HG03460 (cell line): ENCODE data around the gene FLT3LG.
A peak's percentile ranks its signal among the peaks of the same experiment; 100 is the strongest.
"Not testable (repeated sequence)": the region's sequence is repeated elsewhere in the genome, so short reads cannot be mapped to it uniquely, and the experiment has no call there.

Source experiments
- ATAC-seq: cut with Tn5 transposase; IDR thresholded peaks from one replicate; pipeline ENCODE4 v1.9.1; 2021; ENCODE audit not compliant: unreplicated experiment

FLT3LG gene

DNA sequence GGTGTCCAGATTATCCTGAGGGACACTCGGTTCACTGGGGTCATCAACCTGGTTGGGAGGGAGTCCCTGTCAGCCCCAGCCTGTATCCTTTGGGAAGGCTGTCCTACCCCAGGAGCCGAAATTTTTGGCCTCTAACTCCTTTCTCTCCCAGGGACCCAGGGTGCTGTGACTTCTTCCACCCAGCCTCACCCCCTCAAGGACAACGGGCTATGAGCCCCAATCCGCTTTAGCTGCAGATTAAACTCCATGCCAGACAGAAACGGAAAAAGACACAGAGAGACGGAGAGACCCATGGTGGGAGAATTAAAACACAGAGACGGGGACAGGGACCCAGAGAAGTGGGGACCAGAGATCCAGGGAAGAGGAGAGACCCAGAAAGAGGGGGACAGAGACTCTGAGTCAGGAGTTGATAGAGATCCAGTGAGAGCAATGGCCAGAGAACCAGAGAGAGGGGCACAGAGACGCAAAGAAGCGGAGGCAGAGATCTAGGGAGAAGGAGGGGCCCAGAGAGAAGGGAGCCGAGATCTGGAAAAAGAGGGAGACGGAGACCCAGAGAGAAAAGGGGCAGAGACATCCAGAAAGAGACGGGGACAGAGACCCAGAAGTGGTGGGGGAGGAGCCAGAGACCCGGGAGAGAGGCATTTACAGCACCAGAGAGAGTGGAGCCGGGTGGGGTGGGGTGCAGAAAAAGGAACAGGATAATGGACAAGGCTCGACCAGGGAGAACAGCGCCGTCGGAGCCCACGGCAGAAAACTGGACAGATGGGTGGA lies 33.4 kb upstream of the FLT3LG start:
- ATAC-seq, result no peak

DNA sequence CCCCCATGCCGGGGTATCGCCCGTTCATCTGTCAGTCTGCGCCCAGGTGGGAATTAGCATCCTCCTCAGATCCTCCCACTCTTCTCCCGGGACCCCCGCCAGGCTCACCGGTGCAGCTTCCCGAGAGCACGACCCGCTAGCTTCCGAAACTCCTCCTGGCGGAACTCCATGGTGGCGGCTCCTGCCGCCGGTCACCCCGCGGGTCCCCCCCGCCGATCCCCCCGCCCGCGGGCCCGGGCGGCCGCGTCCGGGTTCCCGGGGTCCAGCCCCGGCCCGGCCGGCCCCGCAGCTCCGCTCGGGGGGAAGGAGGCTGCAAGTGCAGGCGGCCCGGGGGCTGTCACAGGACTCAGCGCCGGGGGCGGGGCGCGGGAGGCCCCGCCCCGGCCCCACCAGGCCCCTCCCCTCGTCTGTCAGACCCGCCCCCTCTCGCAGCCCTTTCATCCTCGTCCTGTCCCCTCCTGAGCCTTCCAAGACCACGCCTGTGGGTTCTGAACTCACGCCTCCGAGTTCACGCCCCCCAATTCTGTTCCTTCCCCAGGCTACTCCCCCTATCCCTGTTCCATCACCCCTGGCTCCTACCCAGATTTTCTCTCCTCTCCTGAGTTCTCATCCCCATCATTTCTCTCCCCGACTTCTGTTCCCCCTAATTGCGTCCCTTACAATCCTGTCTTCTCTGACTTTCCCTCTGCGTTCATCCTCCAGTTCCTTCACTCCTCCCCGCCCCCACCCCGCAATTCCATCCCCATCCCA lies 32.6 kb upstream of the FLT3LG start, which contains the start of gene SLC17A7:
Gene SLC17A7 (minus strand): TSS at position 318 of the 750 bp plus-strand sequence. CDS start 148 bp downstream, at position 170.
- no peak for ATAC-seq

DNA sequence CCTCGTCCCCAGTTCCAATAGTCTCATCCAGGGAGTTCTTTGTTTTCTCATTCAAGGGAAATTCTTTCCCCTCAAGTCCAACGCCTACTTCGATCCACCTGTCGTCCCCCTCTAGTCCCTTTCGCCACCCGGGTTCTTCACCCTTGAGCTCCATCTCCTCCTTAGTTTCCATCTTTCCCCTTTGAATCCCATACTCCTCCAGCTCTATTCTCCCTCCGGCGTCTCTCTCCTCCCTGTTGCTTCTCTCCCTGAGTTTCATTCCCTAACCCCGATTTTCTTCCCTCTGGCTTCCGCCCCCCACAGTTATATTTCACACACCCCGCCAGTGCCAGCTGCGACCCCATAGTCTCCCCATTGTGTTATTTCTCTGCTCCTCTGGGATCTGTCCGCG lies 32.1 kb upstream of the FLT3LG start:
- no peak for ATAC-seq

DNA sequence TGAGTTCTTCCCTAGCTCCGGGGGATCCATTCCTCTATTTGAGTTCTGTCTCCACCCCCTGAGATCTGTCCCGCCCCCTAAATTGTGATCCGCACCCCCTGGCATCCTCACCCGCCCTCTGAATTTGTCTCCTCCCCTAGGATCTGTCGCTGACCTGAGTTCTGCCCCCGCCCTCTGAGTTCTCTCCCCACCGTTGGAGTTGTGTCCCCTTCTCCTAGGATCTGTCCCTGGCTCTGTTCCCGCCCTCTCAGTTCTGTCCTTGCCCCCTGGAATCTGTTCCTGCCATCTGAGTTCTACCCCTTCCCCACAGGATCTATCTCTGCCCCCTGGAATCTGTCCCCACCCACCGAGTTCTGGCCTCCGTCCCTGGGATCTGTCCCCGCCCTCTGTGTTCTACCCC lies 31.7 kb upstream of the FLT3LG start:
- no peak for ATAC-seq

DNA sequence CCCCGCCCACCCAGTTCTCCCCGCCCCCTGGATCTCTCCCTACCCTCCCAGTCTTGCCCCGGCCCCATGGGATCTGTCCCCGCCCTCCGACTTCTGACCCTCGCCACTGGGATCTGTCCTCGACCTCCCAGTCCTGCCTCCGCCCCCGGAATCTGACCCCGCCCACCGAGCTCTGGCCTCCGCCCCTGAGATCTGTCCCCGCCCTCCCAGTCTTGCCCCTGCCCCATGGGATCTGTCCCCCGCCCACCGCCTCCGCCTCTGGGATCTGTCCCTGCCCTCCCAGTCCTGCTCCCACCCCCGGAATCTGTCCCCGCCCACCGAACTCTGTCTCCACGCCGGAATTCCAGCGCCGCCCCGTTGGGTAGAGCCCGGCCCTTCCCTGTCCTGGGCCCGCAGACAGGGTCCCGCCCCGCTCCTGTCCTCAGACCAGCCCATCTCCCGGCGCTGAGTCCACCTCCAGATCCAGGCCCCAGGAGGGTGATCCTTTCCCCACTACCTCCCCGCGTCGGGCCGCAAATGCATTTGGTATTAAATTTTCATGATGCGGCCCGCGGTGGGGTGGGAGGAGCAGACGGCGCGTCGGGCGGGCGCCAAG lies 31.1 kb upstream of the FLT3LG start:
- ATAC-seq, result peak; percentile 12

DNA sequence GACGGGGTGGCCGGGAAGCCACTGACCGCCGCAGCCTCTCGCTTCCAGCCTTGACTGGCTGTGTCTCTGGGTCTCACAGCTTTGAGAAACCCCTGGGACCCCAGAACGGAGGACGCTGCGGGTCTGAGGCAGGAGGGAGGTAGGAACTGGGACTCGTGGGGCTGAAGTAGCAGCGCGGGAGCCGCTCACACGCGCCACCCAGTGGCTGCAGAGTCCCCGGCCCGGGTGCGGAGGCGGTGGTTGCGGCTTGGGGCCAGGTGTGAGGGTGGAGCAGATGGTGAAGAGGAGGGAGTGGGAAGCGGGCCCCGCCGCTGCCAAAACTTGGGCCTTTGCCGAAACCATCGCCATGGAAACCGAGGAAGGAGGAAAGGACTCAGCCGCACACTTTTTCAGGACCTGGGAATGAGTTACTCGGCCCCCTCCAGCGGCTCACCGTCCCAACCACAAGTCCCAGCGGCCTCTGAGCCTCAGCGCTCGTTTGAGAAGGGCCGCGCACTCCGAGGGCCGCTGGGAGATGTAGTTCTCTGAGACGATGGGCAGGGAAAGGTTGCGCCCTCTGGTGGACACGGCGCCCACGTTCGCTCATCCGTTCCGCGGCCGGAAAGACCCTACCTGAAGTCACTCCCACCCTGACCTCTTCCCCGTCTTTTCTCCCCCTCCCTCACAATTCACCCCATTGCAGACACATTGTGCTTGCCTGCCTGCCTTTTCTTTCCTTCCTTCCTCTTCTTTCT lies 30.5 kb upstream of the FLT3LG start:
- peak; percentile 82 for ATAC-seq

DNA sequence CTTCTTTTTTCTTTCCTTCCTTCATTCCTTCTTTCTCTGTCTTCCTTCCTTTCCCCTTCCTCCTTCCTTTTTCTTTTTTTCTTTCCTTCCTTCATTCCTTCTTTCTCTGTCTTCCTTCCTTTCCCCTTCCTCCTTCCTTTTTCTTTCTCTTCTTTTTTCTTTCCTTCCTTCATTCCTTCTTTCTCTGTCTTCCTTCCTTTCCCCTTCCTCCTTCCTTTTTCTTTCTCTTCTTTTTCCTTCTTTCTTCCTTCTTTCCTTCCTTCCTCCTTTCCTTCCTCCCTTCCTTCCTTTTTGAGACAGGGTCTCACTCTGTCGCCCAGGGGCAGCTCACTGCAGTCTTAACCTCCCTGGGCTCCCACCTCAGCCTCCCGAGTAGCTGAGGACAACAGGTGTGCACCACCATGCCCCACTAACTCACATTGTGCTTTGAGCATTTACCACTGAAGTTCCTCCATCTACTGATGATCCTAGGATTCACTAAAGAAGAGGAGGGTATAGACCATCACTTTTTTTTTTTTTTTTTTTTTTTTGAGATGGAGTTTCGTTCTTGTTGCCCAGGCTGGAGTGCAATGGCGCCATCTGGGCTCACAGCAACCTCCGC lies 29.8 kb upstream of the FLT3LG start:
- not testable (repeated sequence) for ATAC-seq

DNA sequence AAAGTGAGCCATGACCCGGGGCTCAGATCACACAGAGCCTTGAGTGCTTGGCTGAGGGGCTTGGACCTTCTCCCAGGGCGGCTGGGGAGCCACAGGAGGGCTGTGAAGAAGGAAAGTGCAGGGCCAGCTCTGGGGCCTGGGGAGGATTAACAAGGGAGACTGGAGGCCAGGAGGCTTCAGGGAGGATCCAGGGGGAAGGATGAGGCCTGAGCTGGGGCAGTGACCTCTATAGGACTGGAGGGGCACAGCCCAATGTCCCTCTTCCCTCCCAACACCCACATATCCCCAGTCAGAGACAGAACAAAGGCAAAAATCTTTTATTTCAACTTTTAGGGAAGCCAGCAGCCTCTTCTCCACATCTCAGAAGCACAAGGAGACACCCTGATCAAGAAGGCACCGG lies 28.0 kb upstream of the FLT3LG start:
- no peak for ATAC-seq

DNA sequence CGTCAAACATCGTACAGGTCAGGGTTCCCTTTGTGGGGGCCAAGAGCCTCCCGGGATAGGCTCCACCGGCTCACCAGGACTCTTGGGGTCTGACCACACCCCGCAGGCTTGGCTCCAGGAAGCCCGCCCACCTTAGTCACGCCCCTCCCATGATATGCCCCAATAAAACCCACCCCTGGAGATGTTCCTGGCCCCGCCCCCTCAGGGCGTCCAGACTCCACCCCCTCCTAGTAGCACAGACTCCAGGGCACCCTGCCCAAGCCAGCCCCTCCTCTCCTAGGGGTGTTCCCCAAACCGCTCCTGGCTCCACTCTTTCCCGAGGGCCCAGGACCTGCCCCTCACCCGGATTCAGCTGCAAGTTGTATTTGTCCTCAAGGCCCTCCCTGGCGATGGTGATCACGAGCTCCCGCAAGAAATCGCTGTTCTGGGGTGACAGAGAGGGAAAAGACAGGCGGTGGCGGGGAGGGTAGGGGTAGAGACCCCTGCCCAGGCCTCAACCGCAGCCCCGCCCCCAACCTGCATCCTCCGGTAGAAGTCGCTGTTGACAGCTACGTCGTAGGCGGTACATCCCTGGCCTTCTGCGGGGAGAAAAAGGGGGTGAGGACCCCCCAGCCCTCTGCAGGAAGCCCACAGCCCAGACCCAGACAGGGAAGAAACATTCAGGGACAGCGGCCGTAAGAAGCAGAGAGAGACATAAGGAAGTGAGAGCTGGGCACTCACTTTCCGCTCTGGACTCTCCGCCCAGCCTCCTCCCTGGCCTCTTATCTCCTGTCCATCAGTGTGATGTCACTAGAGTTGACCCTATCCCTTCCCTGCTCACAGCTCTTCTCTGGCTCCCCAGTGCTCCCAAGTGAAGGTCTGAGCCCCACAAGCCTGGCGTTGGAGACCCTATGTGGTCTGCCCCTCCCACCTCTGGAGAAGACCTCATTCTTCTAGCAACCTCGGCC lies 26.3 kb upstream of the FLT3LG start:
- ATAC-seq, result no peak

DNA sequence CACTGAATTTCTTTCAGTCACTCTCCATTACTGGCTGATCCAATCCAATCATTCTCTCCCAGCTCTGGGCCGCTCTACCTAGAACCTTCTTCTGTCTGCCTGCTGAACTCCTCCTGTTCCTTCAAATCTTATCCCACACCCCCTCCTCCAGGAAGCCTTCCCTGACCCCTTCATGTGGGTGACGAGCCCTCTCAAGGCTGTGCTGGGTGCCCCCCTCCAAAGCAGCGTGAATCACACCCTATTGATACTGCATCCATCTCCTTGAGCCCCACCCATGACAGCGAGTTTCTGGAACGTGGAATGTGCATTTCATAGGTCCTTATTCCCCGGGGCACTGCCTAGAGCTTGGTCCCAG lies 25.6 kb upstream of the FLT3LG start:
- ATAC-seq, result no peak

DNA sequence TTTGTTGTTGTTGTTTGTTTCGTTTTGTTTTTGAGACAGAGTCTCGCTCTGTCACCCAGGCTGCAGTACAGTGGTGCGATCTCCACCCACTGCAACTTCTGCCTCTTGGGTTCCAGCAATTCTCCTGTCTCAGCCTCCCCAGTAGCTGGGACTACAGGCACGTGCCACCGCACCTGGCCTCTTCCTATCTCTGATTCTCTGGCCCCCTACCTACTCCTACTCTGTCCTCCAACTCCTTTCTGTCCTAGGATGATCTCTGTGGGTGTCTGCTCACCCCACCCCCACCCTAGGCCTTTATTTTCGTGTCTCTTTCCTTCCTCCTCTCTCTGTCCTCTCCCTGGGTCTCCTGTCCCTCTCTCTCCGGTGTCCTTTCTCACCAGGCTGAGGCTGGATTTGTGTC lies 23.6 kb upstream of the FLT3LG start:
- ATAC-seq, result no peak

DNA sequence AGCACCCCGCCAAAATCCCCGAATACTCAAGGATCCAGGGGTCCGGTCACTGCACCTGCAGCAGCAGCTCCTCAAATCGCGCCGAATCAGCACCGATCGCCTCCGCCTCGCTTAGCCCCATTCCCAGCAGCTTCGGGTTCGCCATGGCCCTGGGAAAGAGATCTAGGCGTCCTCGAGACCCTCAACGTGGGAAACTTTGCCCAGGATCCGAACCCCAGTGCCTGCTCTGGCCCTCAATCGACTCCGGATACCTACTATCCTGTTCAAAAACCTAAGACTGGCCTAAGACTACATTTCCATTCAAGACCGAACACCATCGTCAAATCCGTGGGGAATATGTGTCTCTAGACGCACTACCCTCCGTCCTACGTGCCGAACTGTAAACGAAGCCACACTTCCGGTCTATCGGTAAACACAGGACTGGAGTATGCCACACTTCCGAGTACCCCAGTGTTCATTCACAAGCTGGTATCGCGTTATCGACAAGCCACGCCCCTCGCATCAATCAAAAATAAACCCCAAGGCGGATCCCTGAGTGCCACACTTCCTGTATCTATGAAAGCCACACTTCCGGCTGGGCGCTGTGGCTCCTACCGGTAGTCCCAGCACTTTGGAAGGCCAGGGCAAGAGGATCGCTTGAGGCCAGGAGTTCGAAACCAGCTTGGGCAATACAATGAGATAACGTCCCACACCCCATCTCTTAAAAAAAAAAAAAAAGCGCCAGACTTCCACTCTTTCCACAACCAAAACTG lies 22.4 kb upstream of the FLT3LG start, which contains the start of gene PIH1D1:
Gene PIH1D1 (minus strand): TSS at position 385 of the 752 bp plus-strand sequence. CDS start 240 bp downstream, at position 145.
- ATAC-seq, result peak; percentile 59

DNA sequence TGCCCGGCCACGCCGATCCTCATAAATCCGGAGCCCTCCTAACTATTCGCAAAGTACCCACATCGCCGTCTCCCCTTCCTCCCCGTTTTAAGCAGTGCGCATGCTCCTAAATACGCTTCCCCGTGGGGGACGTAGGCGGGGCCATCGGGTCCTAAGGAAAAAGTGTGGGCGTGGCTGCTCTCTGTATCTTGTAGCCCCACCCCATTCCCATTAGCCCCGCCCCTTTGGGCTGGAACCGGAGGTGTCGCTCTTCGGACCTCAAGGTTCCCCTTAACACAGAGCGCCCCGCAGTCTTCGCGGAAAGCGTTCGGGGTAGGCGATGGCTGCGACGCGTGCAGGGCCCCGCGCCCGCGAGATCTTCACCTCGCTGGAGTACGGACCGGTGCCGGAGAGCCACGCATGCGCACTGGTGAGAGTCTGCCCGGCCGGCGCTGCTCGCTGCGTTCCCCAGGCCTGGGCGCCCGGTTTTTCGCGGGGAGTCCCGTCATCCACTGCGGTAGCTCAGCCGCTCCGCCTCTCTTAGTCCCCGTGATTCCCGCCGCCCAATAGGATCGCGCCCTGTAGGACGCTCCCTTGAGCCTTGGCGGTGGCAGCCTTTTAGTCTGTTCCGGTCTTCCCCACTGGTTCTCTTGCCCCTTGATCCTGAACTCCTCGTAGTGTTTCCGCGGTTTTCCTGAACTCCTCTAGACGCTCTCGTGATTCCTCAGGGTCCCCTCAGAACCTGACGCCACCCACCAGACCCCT lies 20.8 kb upstream of the FLT3LG start, which contains the start of gene ALDH16A1:
Gene ALDH16A1 (plus strand): TSS at position 213 of the 744 bp plus-strand sequence. CDS start 107 bp downstream, at position 320.
- ATAC-seq, result peak; percentile 79

DNA sequence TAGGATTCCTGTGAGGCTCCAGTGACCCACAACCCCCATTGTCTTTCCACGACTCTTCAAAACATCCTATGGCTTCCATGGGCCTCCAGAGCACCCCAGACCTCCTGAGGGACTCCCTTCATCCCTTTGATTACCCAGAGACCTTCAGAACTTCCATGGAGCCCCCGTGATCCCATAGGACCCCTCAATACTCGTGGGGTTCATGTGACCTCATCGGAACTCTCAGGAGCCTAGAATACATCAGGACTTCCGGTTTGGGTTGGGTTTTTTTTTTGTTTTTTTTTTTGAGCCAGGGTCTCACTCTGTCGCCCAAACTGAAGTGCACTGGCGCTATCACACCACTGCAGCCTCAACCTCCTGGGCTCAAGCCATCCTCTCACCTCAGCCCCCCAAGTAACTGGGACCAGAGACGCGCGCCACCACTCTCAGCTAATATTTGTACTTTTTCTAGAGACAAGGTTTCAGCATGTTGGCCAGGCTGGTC lies 20.2 kb upstream of the FLT3LG start:
- no peak for ATAC-seq

DNA sequence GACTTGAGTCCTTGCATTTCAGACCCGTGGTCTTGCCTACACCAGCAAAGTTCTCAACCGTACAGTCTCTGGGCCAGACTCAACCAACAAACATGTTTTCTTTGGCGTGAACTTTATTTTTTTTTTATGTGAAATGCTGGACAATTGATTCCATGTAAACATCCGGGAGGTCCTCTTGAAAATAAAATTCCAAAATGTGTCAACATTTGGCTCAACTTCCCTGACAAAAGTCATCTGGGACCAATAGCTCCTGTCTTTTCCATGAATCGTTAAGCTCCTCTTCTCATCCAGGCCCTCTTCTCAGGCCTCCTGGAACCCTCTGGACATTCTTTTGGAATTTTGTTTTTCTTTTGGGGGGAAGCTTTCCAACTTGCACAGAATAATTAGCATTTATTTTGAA lies 18.2 kb upstream of the FLT3LG start:
- ATAC-seq, result no peak

DNA sequence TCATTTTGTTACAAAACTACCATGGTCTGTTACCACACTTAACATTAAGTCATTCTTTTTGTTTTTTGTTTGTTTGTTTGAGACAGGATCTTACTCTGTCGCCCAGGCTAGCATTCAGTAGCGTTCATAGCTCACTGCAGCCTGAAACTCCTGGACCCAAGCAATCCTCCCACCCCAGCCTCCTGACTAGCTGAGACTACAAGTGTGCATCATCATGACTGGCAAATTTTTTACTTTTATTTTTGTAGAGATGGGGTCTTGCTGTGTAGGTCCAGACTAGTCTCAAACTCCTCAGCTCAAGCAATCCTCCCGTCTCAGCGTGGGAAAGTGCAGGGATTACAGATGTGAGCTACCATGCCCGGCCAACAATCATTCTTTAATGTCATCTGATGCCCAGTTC lies 17.7 kb upstream of the FLT3LG start:
- no peak for ATAC-seq

DNA sequence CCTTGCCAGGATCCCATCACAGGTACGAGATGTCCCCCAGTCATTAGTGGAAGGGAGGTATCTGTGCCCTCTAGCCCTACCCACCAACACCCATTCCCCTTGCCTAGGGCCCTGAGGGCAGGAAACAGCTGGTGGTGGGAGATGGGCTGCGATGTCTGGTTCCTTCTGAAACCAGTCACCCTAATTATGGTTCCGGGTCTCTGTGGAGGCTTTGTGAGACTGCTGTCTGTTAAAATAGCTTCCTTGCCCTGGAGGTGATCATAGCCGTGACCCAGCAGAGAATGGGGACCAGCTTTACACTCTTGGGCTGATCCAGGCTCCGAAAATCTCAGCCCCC lies 15.5 kb upstream of the FLT3LG start:
- no peak for ATAC-seq

DNA sequence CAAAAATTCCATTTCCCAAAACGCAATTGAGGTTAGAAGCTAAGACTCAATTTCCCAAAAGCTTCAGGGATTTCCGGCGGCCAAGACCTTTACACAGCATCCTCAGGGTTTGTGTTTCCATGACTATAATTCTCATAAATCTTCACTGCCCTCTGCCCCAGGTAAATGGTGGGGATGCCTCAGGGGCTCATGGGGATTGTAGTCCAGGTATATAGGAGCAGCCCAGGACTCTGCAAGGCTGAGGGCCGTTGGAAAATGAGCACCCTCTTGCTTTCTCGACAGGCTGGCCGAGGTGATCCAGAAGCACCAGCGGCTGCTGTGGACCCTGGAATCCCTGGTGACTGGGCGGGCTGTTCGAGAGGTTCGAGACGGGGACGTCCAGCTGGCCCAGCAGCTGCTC lies 14.6 kb upstream of the FLT3LG start:
- no peak for ATAC-seq
